Right cardiac atrium (tissue), 5 donors: ENCODE measurements around the gene JARID2. TPM values are rescaled to one million over a fixed set of nuclear protein-coding genes. Genes with fewer than 3 reads are reported as not detected.
A peak's percentile ranks its signal among the peaks of the same experiment; 100 is the strongest.

Experiments
- ATAC-seq, 2 donors: fragments of 200-7000 bp; cut with Tn5 transposase; one replicate each; pipeline versions ENCODE4 v1.8.0 to v1.9.1; 2020; ENCODE audit warnings: moderate library complexity in 2 of 2, mild to moderate bottlenecking in 1 of 2
- DNase-seq, 3 donors: peaks; one replicate each; pipeline ENCODE4 v3.0.0-alpha.2; 2020
- H3K27ac ChIP-seq: one replicate; pipeline ENCODE4 v1.5.1; 2013; ENCODE audit warnings: mild to moderate bottlenecking, low read length, control low read depth, moderate library complexity
- H3K27me3 ChIP-seq: one replicate; pipeline ENCODE4 v1.6.1; 2013; ENCODE audit not compliant: control insufficient read depth, insufficient read depth
- H3K4me1 ChIP-seq: one replicate; pipeline ENCODE4 v1.6.1; 2013; ENCODE audit warnings: low read length; ENCODE audit not compliant: control insufficient read depth, insufficient read depth
- H3K4me3 ChIP-seq: one replicate; pipeline ENCODE4 v1.5.1; 2013; ENCODE audit warnings: low read length, control low read depth
- H3K9me3 ChIP-seq: one replicate; pipeline ENCODE4 v1.6.1; 2013; ENCODE audit warnings: low read length; ENCODE audit not compliant: control insufficient read depth
- WGBS: extraction: QIAGEN DNeasy Blood & Tissue Kit; methylation state at CpG from one replicate; pipeline ENCODE4 v1.1.7; 2013; 5-methylcytosine and 5-hydroxymethylcytosine counted together
- intact Hi-C, 4 donors: fragments of 100-400 bp; cut with DNase I; formaldehyde crosslinking; loops; one replicate each; pipeline versions ENCODE4 v1.11.0 to v1.14.0; 2022 to 2023
- polyA plus RNA-seq: library from polyadenylated mRNA; stranded (reverse); fragments of 200-250 nt; gene quantifications from one replicate; pipeline ENCODE4 v1.2.3, GENCODE V29; 2013
- total RNA-seq, 4 donors: library from RNA; stranded (reverse); fragmentation: NEBNext Ultra II Directional; extraction: Animal tissue kit (Norgen Biotek cat#: 25700); gene quantifications; one replicate each; pipeline ENCODE4 v1.2.1, GENCODE V29; 2021
- donor health status: healthy with polysubstance abuse.
- donor health status: DM: no; HTN: yes; CAD: no.
- donor health status: DM: no; HTN: no; CAD: no.
- donor health status: DM: no; HTN: yes; CAD: no; lungs with severe emphysema.
- donor health status: DM: yes; HTN: yes; CAD: no.

Gene JARID2
- total and polyA plus RNA-seq, 5 donors: 4.1 to 10.1 (median 9.1) TPM

GRCh38 chr6:15303920-15304291, 58.0 kb downstream of the JARID2 start:
- H3K27me3 ChIP-seq: no peaks in the 10 kb centered on the region
- no peak overlapping the region for H3K4me3 ChIP-seq
- intact Hi-C loops: loop anchor here in 1 of 4 donors (5.0 kb wide), 1 partner anchor 37 kb away; no protein-coding TSS in a partner anchor
- no peaks in the 10 kb centered on the region for H3K9me3 ChIP-seq
- ATAC-seq: no peak
- no peak for DNase-seq
- 94% methylated on average over 6 of the region's 6 CpGs for WGBS
- H3K4me1 ChIP-seq: peaks cover 18% of the 10 kb centered on the region
- H3K27ac ChIP-seq: no peak overlapping the region

GRCh38 chr6:15304337-15305042, 58.6 kb downstream of the JARID2 start:
- Histone ChIP-seq H3K9me3 (no peaks in the 10 kb centered on the region), H3K4me1 (peaks cover 12% of the 10 kb centered on the region), H3K27ac (no peak overlapping the region), H3K4me3 (no peak overlapping the region), H3K27me3 (no peaks in the 10 kb centered on the region)
- intact Hi-C loops: loop anchor here in 1 of 4 donors (5.0 kb wide), 1 partner anchor 37 kb away; no protein-coding TSS in a partner anchor
- WGBS: 66% methylated on average over 4 of the region's 4 CpGs
- no peak for DNase-seq
- no peak for ATAC-seq

- DNase-seq (no peak), ATAC-seq (no peak)
- H3K4me1 ChIP-seq: peaks cover 10% of the 10 kb centered on the region
- no peaks in the 10 kb centered on the region for H3K9me3 ChIP-seq
- H3K4me3 ChIP-seq: no peak overlapping the region
- H3K27ac ChIP-seq: no peak overlapping the region
- intact Hi-C loops: no loop called here
- H3K27me3 ChIP-seq: no peaks in the 10 kb centered on the region
Observed at GRCh38 chr6:15305496-15305895, 59.6 kb downstream of the JARID2 start.

GRCh38 chr6:15305909-15306308, 60.0 kb downstream of the JARID2 start:
- Histone ChIP-seq H3K27ac (no peak overlapping the region), H3K27me3 (no peaks in the 10 kb centered on the region), H3K4me3 (no peak overlapping the region), H3K4me1 (peaks cover 13% of the 10 kb centered on the region), H3K9me3 (no peaks in the 10 kb centered on the region)
- 48% methylated on average over 7 of the region's 7 CpGs for WGBS
- DNase-seq: no peak
- intact Hi-C loops: no loop called here
- ATAC-seq: no peak

- intact Hi-C loops: no loop called here
- H3K27ac ChIP-seq: no peak overlapping the region
- 46% methylated on average over 5 of the region's 5 CpGs for WGBS
- peaks cover 18% of the 10 kb centered on the region for H3K4me1 ChIP-seq
- ATAC-seq (peak in 1 of 2 donors; percentile 71), DNase-seq (no peak)
- H3K27me3 ChIP-seq: no peaks in the 10 kb centered on the region
- H3K4me3 ChIP-seq: no peak overlapping the region
- no peaks in the 10 kb centered on the region for H3K9me3 ChIP-seq
Observed at GRCh38 chr6:15308435-15309213, 62.8 kb downstream of the JARID2 start.

- intact Hi-C loops: no loop called here
- Histone ChIP-seq H3K27ac (no peak overlapping the region), H3K9me3 (no peaks in the 10 kb centered on the region), H3K4me3 (no peak overlapping the region), H3K4me1 (peaks cover 18% of the 10 kb centered on the region), H3K27me3 (no peaks in the 10 kb centered on the region)
- 65% methylated on average over 3 of the region's 3 CpGs for WGBS
- no peak for ATAC-seq
- no peak for DNase-seq
Observed at GRCh38 chr6:15309611-15310283, 63.9 kb downstream of the JARID2 start.

GRCh38 chr6:15310680-15311079, 64.8 kb downstream of the JARID2 start:
- Histone ChIP-seq H3K27ac (no peak overlapping the region), H3K4me3 (no peak overlapping the region), H3K27me3 (no peaks in the 10 kb centered on the region), H3K9me3 (no peaks in the 10 kb centered on the region), H3K4me1 (peaks cover 14% of the 10 kb centered on the region)
- intact Hi-C loops: no loop called here
- ATAC-seq (no peak), DNase-seq (no peak)
- 48% methylated on average over 7 of the region's 7 CpGs for WGBS

GRCh38 chr6:15312500-15312899, 66.6 kb downstream of the JARID2 start:
- H3K4me1 ChIP-seq: peaks cover 15% of the 10 kb centered on the region
- intact Hi-C loops: no loop called here
- H3K27me3 ChIP-seq: no peaks in the 10 kb centered on the region
- ATAC-seq (no peak), DNase-seq (no peak)
- no peaks in the 10 kb centered on the region for H3K9me3 ChIP-seq
- no peak overlapping the region for H3K27ac ChIP-seq
- WGBS: 73% methylated on average over 3 of the region's 3 CpGs
- H3K4me3 ChIP-seq: no peak overlapping the region

GRCh38 chr6:15313367-15313766, 67.5 kb downstream of the JARID2 start:
- DNase-seq: peak in 2 of 3 donors; percentile 30 to 76
- WGBS: 24% methylated on average over 5 of the region's 5 CpGs
- Histone ChIP-seq H3K9me3 (no peaks in the 10 kb centered on the region), H3K4me1 (peaks cover 18% of the 10 kb centered on the region), H3K27me3 (no peaks in the 10 kb centered on the region), H3K27ac (no peak overlapping the region), H3K4me3 (no peak overlapping the region)
- peak; percentile 78 to 85 for ATAC-seq
- intact Hi-C loops: no loop called here

GRCh38 chr6:15316754-15317153, 70.9 kb downstream of the JARID2 start:
- intact Hi-C loops: no loop called here
- Histone ChIP-seq H3K27me3 (no peaks in the 10 kb centered on the region), H3K27ac (no peak overlapping the region), H3K9me3 (no peaks in the 10 kb centered on the region), H3K4me3 (no peak overlapping the region), H3K4me1 (peaks cover 15% of the 10 kb centered on the region)
- no peak for DNase-seq
- no peak for ATAC-seq

- Histone ChIP-seq H3K4me3 (no peak overlapping the region), H3K9me3 (no peaks in the 10 kb centered on the region), H3K27ac (no peak overlapping the region), H3K27me3 (no peaks in the 10 kb centered on the region), H3K4me1 (peaks cover 15% of the 10 kb centered on the region)
- 96% methylated on average over 4 of the region's 4 CpGs for WGBS
- intact Hi-C loops: no loop called here
- ATAC-seq (no peak), DNase-seq (no peak)
Observed at GRCh38 chr6:15317251-15317650, 71.4 kb downstream of the JARID2 start.
